NCI-H345 treated with DMSO at 0.1 percent for 48 hours (cell line): ENCODE measurements around the gene ACVR1C.
A peak's percentile ranks its signal among the peaks of the same experiment; 100 is the strongest.

Source experiments
- DNase-seq: peaks from one replicate; lab custom pipeline; 2025; ENCODE audit not compliant: unreplicated experiment; lab: John Stamatoyannopoulos, UW

ACVR1C gene

GRCh38 chr2:157500334-157500733, 128.3 kb downstream of the ACVR1C start:
- no peak for DNase-seq

GRCh38 chr2:157498483-157498882, 130.2 kb downstream of the ACVR1C start:
- no peak for DNase-seq

GRCh38 chr2:157497638-157498314, 130.9 kb downstream of the ACVR1C start:
- peak; percentile 57 for DNase-seq

GRCh38 chr2:157492189-157492773, 136.4 kb downstream of the ACVR1C start:
- peak; percentile 68 for DNase-seq

GRCh38 chr2:157489983-157490382, 138.7 kb downstream of the ACVR1C start:
- DNase-seq: no peak

GRCh38 chr2:157488877-157489276, 139.8 kb downstream of the ACVR1C start:
- no peak for DNase-seq

- DNase-seq: no peak
These were observed 140.9 kb downstream of the ACVR1C start for GRCh38 chr2:157487747-157488146.

GRCh38 chr2:157487271-157487610, 141.4 kb downstream of the ACVR1C start:
- DNase-seq: no peak

GRCh38 chr2:157486596-157487270, 141.9 kb downstream of the ACVR1C start:
- DNase-seq: no peak

- no peak for DNase-seq
These were observed 148.3 kb downstream of the ACVR1C start for GRCh38 chr2:157480182-157480961.

- DNase-seq: no peak
These were observed 149.3 kb downstream of the ACVR1C start for GRCh38 chr2:157479081-157480027.

GRCh38 chr2:157477919-157478318, 150.7 kb downstream of the ACVR1C start:
- DNase-seq: no peak

- DNase-seq: no peak
These were observed 151.5 kb downstream of the ACVR1C start for GRCh38 chr2:157476953-157477709.
